Neural cell (in vitro differentiated cells): Measurements from ENCODE around the gene CELSR3.

Source experiments
- EP300 ChIP-seq: fragments of 450-650 bp; conservative IDR thresholded peaks from 2 replicates; pipeline ENCODE4 v1.6.1; 2014; ENCODE audit warnings: antibody characterized with exemption, mild to moderate bottlenecking, moderate library complexity; ENCODE audit not compliant: poor library complexity, severe bottlenecking
- EZH2 ChIP-seq: fragments of 200-600, 300-800 bp; shearing (Covaris generic), sonication (generic); IDR thresholded peaks from 2 replicates; pipeline ENCODE4 v1.6.1; 2014; ENCODE audit warnings: antibody characterized with exemption, low read length, borderline replicate concordance, mild to moderate bottlenecking; ENCODE audit not compliant: insufficient read depth, poor library complexity, severe bottlenecking
- RAD21 ChIP-seq: fragments of 450-650 bp; conservative IDR thresholded peaks from 2 replicates; pipeline ENCODE4 v1.6.1; 2014; ENCODE audit warnings: antibody characterized with exemption, mild to moderate bottlenecking, moderate library complexity
- TAF1 ChIP-seq: IDR thresholded peaks from 2 replicates; pipeline ENCODE4 v1.6.1; 2012; ENCODE audit warnings: low read depth
- TF ChIP-seq, protein P1 (sequence below): fragments of 450-650 bp; IDR thresholded peaks from 2 replicates; pipeline ENCODE4 v1.5.1; 2014; ENCODE audit warnings: antibody characterized with exemption, mild to moderate bottlenecking, moderate library complexity; ENCODE audit not compliant: poor library complexity, severe bottlenecking

DNA sequence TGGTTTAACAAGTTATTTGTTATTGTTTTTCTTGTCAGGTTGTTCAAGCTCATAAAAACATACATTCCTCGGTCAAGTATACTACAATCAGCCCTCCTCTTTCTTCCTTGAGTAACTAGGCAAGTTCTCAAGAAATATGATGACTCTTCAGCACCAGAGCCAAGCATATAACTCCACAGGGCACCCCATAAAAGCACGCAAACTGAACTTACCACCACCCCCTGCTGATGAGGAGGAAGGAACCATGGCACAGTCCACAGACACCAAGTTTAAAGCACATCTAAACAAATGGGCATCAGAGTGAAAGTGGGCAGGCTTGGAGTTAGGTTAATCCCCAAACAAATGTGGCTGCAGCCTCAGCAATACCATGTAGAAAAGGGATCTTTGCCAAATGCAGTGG, 49.0 kb upstream of the CELSR3 start:
- TF ChIP-seq EZH2 (no peak), RAD21 (no peak), EP300 (no peak), TAF1 (no peak)
- TF ChIP-seq, protein P1, sequence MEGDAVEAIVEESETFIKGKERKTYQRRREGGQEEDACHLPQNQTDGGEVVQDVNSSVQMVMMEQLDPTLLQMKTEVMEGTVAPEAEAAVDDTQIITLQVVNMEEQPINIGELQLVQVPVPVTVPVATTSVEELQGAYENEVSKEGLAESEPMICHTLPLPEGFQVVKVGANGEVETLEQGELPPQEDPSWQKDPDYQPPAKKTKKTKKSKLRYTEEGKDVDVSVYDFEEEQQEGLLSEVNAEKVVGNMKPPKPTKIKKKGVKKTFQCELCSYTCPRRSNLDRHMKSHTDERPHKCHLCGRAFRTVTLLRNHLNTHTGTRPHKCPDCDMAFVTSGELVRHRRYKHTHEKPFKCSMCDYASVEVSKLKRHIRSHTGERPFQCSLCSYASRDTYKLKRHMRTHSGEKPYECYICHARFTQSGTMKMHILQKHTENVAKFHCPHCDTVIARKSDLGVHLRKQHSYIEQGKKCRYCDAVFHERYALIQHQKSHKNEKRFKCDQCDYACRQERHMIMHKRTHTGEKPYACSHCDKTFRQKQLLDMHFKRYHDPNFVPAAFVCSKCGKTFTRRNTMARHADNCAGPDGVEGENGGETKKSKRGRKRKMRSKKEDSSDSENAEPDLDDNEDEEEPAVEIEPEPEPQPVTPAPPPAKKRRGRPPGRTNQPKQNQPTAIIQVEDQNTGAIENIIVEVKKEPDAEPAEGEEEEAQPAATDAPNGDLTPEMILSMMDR: no peak
